PC-9 (cell line): Measurements from ENCODE around the gene NRIP1. TPM values are rescaled to one million over a fixed set of nuclear protein-coding genes. Genes with fewer than 3 reads are reported as not detected.

Source experiments
- BruUV-seq: library from RNA; stranded (reverse); fragments of 400-500 nt; replicated peaks from 2 replicates; lab custom pipeline; 2021; lab: Mats Ljungman, UMichigan
- CTCF ChIA-PET: fragments of 300-600 bp; sonication (Branson Sonifier 250); formaldehyde crosslinking; loops from one replicate; lab custom pipeline; 2022; ENCODE audit warnings: antibody characterized with exemption; lab: Charles Lee
- POLR2A ChIA-PET: fragments of 300-600 bp; sonication (Branson Sonifier 250); formaldehyde crosslinking; loops from one replicate; lab custom pipeline; 2022; ENCODE audit warnings: antibody characterized with exemption; ENCODE audit not compliant: unreplicated experiment; lab: Charles Lee
- DNase-seq, 2 experiments: peaks; one replicate each; pipeline versions ENCODE4 v3.0.0 to v3.0.0-alpha.2; 2015 to 2022; ENCODE audit warnings: mixed read lengths in 1 of 2
- H2AFZ ChIP-seq: fragments of 200-600 bp; sonication (generic); 2 replicates; pipeline ENCODE4 v1.8.1; 2017; ENCODE audit warnings: antibody characterized with exemption
- H3F3A ChIP-seq: fragments of 200-600 bp; sonication (generic); 2 replicates; pipeline ENCODE4 v1.8.1; 2017; ENCODE audit warnings: antibody characterized with exemption, mild to moderate bottlenecking, low read depth; ENCODE audit not compliant: insufficient read depth
- H3K27ac ChIP-seq: fragments of 200-600 bp; sonication (generic); 2 replicates; pipeline ENCODE4 v1.6.1; 2016; ENCODE audit warnings: mixed run types
- H3K27me3 ChIP-seq: fragments of 200-600 bp; sonication (generic); 2 replicates; pipeline ENCODE4 v1.6.1; 2016; ENCODE audit warnings: low read depth, mixed run types; ENCODE audit not compliant: insufficient read depth
- H3K36me3 ChIP-seq: fragments of 200-600 bp; sonication (generic); 2 replicates; pipeline ENCODE4 v1.6.1; 2016; ENCODE audit warnings: low read depth, mixed run types
- H3K4me1 ChIP-seq: fragments of 200-600 bp; sonication (generic); replicated peaks from 2 replicates; pipeline ENCODE4 v1.6.1; 2016; ENCODE audit warnings: mixed run types; ENCODE audit not compliant: insufficient read depth
- H3K4me2 ChIP-seq: fragments of 200-600 bp; sonication (generic); 2 replicates; pipeline ENCODE4 v1.6.1; 2017; ENCODE audit warnings: mixed run types
- H3K4me3 ChIP-seq: fragments of 200-600 bp; sonication (generic); 2 replicates; pipeline ENCODE4 v1.6.1; 2016; ENCODE audit warnings: mixed run types
- H3K79me2 ChIP-seq: fragments of 200-600 bp; sonication (generic); 2 replicates; pipeline ENCODE4 v1.6.1; 2017; ENCODE audit warnings: low read depth, mixed run types
- H3K9me2 ChIP-seq: fragments of 200-600 bp; sonication (generic); 2 replicates; pipeline ENCODE4 v1.8.1; 2017; ENCODE audit warnings: mild to moderate bottlenecking; ENCODE audit not compliant: insufficient read depth
- H3K9me3 ChIP-seq: fragments of 200-600 bp; sonication (generic); 2 replicates; pipeline ENCODE4 v1.8.1; 2016; ENCODE audit warnings: low read depth; ENCODE audit not compliant: insufficient read depth
- H4K20me1 ChIP-seq: fragments of 200-600 bp; sonication (generic); 2 replicates; pipeline ENCODE4 v1.8.1; 2017; ENCODE audit not compliant: insufficient read depth
- EZH2 ChIP-seq: fragments of 200-600 bp; sonication (generic); IDR thresholded peaks from 2 replicates; pipeline ENCODE4 v1.8.0; 2017; ENCODE audit warnings: antibody characterized with exemption, low read depth
- intact Hi-C: fragments of 100-400 bp; cut with micrococcal nuclease; formaldehyde crosslinking; loops from one replicate; pipeline ENCODE4 v1.10.0; 2022; ENCODE audit not compliant: unreplicated experiment
- total RNA-seq: library from RNA; stranded (reverse); gene quantifications from 2 replicates; pipeline ENCODE4 v1.2.3, GENCODE V29; 2021
- TF ChIP-seq, protein P1 (sequence below): fragments of 200-600 bp; sonication (generic); conservative IDR thresholded peaks from 2 replicates; pipeline ENCODE4 v1.6.1; 2017; ENCODE audit warnings: mixed run types, antibody characterized with exemption, mild to moderate bottlenecking, moderate library complexity

The NRIP1 gene
- total RNA-seq, 1 experiment from 2014 or later, result 33.0 TPM

DNA sequence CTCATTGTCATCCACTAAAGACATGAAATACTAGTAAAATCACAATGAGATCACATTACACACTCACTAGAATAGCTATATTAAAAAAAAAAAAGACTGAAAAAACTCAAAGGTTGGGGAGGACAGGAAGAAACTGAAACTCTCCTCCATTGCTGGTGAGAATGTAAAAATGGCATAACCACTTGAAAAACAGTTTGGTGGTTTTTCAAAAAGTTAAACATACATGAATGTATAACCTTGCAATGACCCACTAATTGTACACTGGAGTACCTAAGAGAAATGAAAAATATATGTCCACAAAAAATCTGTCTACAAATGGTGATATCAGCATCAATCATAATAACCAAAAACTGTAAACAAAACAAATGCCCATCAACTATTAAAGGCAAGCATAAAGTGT is 44.0 kb downstream of the NRIP1 start:
- Histone ChIP-seq H3K9me3 (no peaks in the 10 kb centered on the region), H3K4me2 (no peak overlapping the region), H3K79me2 (peaks cover 100% of the 10 kb centered on the region), H4K20me1 (peaks cover 36% of the 10 kb centered on the region), H2AFZ (no peak overlapping the region), H3K4me3 (no peak overlapping the region), H3K27ac (0 out of 2 replicates have a peak overlapping the region, but pooled peaks have one; percentile 11), H3K4me1 (no peaks in the 10 kb centered on the region), H3K27me3 (no peaks in the 10 kb centered on the region), H3K9me2 (no peaks in the 10 kb centered on the region), H3K36me3 (peaks cover 15% of the 10 kb centered on the region; the same call in 1 of the 2 replicates), H3F3A (peaks cover 24% of the 10 kb centered on the region)
- ChIA-PET POLR2A (no interaction called here), CTCF (no interaction called here)
- TF ChIP-seq, protein P1, sequence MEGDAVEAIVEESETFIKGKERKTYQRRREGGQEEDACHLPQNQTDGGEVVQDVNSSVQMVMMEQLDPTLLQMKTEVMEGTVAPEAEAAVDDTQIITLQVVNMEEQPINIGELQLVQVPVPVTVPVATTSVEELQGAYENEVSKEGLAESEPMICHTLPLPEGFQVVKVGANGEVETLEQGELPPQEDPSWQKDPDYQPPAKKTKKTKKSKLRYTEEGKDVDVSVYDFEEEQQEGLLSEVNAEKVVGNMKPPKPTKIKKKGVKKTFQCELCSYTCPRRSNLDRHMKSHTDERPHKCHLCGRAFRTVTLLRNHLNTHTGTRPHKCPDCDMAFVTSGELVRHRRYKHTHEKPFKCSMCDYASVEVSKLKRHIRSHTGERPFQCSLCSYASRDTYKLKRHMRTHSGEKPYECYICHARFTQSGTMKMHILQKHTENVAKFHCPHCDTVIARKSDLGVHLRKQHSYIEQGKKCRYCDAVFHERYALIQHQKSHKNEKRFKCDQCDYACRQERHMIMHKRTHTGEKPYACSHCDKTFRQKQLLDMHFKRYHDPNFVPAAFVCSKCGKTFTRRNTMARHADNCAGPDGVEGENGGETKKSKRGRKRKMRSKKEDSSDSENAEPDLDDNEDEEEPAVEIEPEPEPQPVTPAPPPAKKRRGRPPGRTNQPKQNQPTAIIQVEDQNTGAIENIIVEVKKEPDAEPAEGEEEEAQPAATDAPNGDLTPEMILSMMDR, result no peak
- no peak for TF ChIP-seq EZH2
- intact Hi-C loops, result no loop called here
- no TSS peak for BruUV-seq
- DNase-seq, result no peak

GRCh38 chr21:15018382-15018781 is 46.4 kb downstream of the NRIP1 start:
- Histone ChIP-seq H4K20me1 (peaks cover 23% of the 10 kb centered on the region), H3K9me2 (no peaks in the 10 kb centered on the region), H3K27ac (no peak overlapping the region), H3K36me3 (peaks cover 21% of the 10 kb centered on the region; the same call in 1 of the 2 replicates), H2AFZ (no peak overlapping the region), H3K4me3 (no peak overlapping the region), H3K4me2 (no peak overlapping the region), H3K27me3 (no peaks in the 10 kb centered on the region), H3F3A (peaks cover 33% of the 10 kb centered on the region), H3K79me2 (peaks cover 99% of the 10 kb centered on the region), H3K4me1 (no peaks in the 10 kb centered on the region), H3K9me3 (no peaks in the 10 kb centered on the region)
- ChIA-PET POLR2A (interaction anchor here (0.6 kb wide), 1 partner anchor 48 kb away, joined by 9 read pairs; no protein-coding TSS in a partner anchor), CTCF (no interaction called here)
- BruUV-seq, result no TSS peak
- TF ChIP-seq, protein P1, result no peak
- no peak for TF ChIP-seq EZH2
- intact Hi-C loops, result no loop called here
- DNase-seq, result no peak

- intact Hi-C loops, result no loop called here
- H3K4me2 ChIP-seq, result no peak overlapping the region
- peaks cover 12% of the 10 kb centered on the region; the same call in 1 of the 2 replicates for H4K20me1 ChIP-seq
- peak in 1 of 2 experiments; percentile 45 for DNase-seq
- no peaks in the 10 kb centered on the region for H3K9me3 ChIP-seq
- H3K4me3 ChIP-seq, result no peak overlapping the region
- H3K27ac ChIP-seq, result no peak overlapping the region
- ChIA-PET POLR2A (no interaction called here), CTCF (no interaction called here)
- H3K4me1 ChIP-seq, result no peaks in the 10 kb centered on the region
- no peaks in the 10 kb centered on the region for H3K27me3 ChIP-seq
- TF ChIP-seq, protein P1, result no peak
- TF ChIP-seq EZH2, result no peak
- H3K9me2 ChIP-seq, result no peaks in the 10 kb centered on the region
- peaks cover 91% of the 10 kb centered on the region for H3K79me2 ChIP-seq
- H3F3A ChIP-seq, result peaks cover 27% of the 10 kb centered on the region
- H3K36me3 ChIP-seq, result peaks cover 9% of the 10 kb centered on the region; the same call in 1 of the 2 replicates
- no peak overlapping the region for H2AFZ ChIP-seq
- BruUV-seq, result no TSS peak
Measured at GRCh38 chr21:15015622-15016471, 49.0 kb downstream of the NRIP1 start.
